ENCODE results near the gene DESI1. TPM values are rescaled to one million over a fixed set of nuclear protein-coding genes. Genes with fewer than 3 reads are reported as not detected.
"Not testable (repeated sequence)": the region's sequence is repeated elsewhere in the genome, so short reads cannot be mapped to it uniquely, and the experiment has no call there.

The DESI1 gene
- total RNA-seq, 4 donors from 2014 or later = 6.4 to 34.2 (median 9.6) TPM

GRCh38 chr22:41561335-41561734, 59.5 kb downstream of the DESI1 start:
- Histone ChIP-seq H3K4me1 (peaks cover 4 to 12% of the 10 kb centered on the region in 2 donors), H3K27me3 (no peaks in the 10 kb centered on the region), H3K9me3 (no peaks in the 10 kb centered on the region), H3K4me3 (peak overlapping the region; percentile 60), H3K36me3 (no peaks in the 10 kb centered on the region), H3K27ac (peak overlapping the region; percentile 96 to 99)
- DNase-seq = no peak
- TF ChIP-seq CTCF (IDR thresholded peaks at IDR 0.05) (no peak), POLR2A (IDR thresholded peaks at IDR 0.05) (no peak)
- intact Hi-C loops (cut with DNase I; ENCODE audit: low total_unique reads) = no loop called here

GRCh38 chr22:41560095-41560471, 60.8 kb downstream of the DESI1 start:
- Histone ChIP-seq H3K27ac (peak overlapping the region; percentile 96 to 99), H3K4me1 (peaks cover 5 to 12% of the 10 kb centered on the region in 2 donors), H3K36me3 (no peaks in the 10 kb centered on the region), H3K9me3 (no peaks in the 10 kb centered on the region), H3K27me3 (no peaks in the 10 kb centered on the region), H3K4me3 (peak overlapping the region; percentile 60)
- TF ChIP-seq POLR2A (IDR thresholded peaks at IDR 0.05) (no peak), CTCF (IDR thresholded peaks at IDR 0.05) (no peak)
- no peak for DNase-seq
- intact Hi-C loops (cut with DNase I; ENCODE audit: low total_unique reads) = no loop called here

DNA sequence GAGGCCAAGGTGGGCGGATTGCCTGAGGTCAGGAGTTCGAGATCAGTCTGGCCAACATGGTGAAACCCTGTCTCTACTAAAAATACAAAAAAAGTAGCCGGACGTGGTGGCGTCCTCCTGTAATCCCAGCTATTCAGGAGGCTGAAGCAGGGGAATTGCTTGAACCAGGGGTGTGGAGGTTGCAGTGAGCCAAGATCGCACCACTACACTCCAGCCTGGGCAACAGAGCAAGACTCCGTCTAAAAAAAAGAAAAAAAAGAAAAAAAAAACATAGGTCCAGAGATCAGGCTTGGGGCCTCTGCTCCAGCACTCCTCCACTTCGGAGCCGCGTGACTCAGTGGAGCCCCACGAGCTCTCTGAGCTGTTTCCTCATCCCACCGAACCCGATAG, 62.6 kb downstream of the DESI1 start:
- DNase-seq; H3K36me3 ChIP-seq; H3K4me3 ChIP-seq; H3K27me3 ChIP-seq; H3K9me3 ChIP-seq; intact Hi-C loops (cut with DNase I; ENCODE audit: low total_unique reads): not testable (repeated sequence)
- Histone ChIP-seq H3K4me1 (peaks cover 5 to 12% of the 10 kb centered on the region in 2 donors), H3K27ac (peak overlapping the region; percentile 58 to 77)

GRCh38 chr22:41557401-41558240, 63.2 kb downstream of the DESI1 start:
- Histone ChIP-seq H3K27ac (peak overlapping the region; percentile 58 to 77), H3K4me3 (peak overlapping the region in 1 of 2 donors; percentile 11), H3K9me3 (no peaks in the 10 kb centered on the region), H3K4me1 (peaks cover 5 to 8% of the 10 kb centered on the region in 2 donors), H3K27me3 (no peaks in the 10 kb centered on the region), H3K36me3 (no peaks in the 10 kb centered on the region)
- DNase-seq = peak; percentile 79 to 83
- intact Hi-C loops (cut with DNase I; ENCODE audit: low total_unique reads) = no loop called here
- TF ChIP-seq CTCF (IDR thresholded peaks at IDR 0.05) = no peak
- no peak for TF ChIP-seq POLR2A (IDR thresholded peaks at IDR 0.05)

DNA sequence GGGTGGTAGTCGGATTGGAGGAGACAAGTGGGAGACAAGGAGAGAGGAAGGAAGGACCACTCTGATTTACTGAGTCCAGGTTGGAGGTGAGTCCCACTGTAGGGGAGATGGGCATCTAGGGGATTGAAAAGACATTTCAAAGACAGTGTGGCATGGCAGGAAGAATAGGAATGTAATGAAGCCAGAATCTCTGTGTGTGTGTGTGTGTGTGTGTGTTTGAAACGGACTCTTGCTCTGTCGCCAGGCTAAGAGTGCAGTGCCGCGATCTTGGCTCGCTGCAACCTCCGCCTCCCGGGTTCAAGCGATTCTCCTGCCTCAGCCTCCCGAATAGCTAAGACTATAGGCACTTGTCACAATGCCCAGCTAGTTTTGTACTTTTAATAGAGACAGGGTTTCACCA, 64.3 kb downstream of the DESI1 start:
- Histone ChIP-seq H3K9me3 (no peaks in the 10 kb centered on the region), H3K36me3 (no peaks in the 10 kb centered on the region), H3K4me1 (peaks cover 5% of the 10 kb centered on the region in 2 donors), H3K4me3 (no peak overlapping the region), H3K27me3 (no peaks in the 10 kb centered on the region), H3K27ac (peak overlapping the region; percentile 58 to 77)
- intact Hi-C loops (cut with DNase I; ENCODE audit: low total_unique reads) = no loop called here
- no peak for TF ChIP-seq POLR2A (IDR thresholded peaks at IDR 0.05)
- no peak for TF ChIP-seq CTCF (IDR thresholded peaks at IDR 0.05)
- DNase-seq = no peak

All from uterus (tissue), 4 donors.